ENCODE measurements around the gene ZNF79. TPM values are rescaled to one million over a fixed set of nuclear protein-coding genes. Genes with fewer than 3 reads are reported as not detected.

Gene ZNF79
- total RNA-seq, 1 donor from 2014 or later: 10.1 TPM

Small RNA genes lying within 50 kb of the gene (small RNA-seq; reads per million reads assigned to genes)
- gene RF00019 (ENCODE audit: low replicate concordance) (not detected), gene SNORA65 (ENCODE audit: low replicate concordance) (151 reads per million, percentile 97 among the genes with 10 or more reads in this experiment)

Other genes starting within 250 kb of the ZNF79 start
- 32.9 TPM for gene GARNL3, start 159.6 kb upstream of the ZNF79 start, total RNA-seq
- 27.9 TPM for gene SLC2A8, start 27.2 kb upstream of the ZNF79 start, total RNA-seq
- gene RPL12, start 27.0 kb downstream of the ZNF79 start, total RNA-seq: 875 TPM
- gene LRSAM1, start 27.1 kb downstream of the ZNF79 start, total RNA-seq: 15.9 TPM
- gene STXBP1, start 187.9 kb downstream of the ZNF79 start, total RNA-seq: 12.8 TPM